Esophagus squamous epithelium (tissue), 5 donors: Measurements from ENCODE around the gene CD40. TPM values are rescaled to one million over a fixed set of nuclear protein-coding genes. Genes with fewer than 3 reads are reported as not detected.
A peak's percentile ranks its signal among the peaks of the same experiment; 100 is the strongest.

ENCODE experiments used
- DNase-seq: peaks from one replicate; lab custom pipeline; 2025; lab: John Stamatoyannopoulos, UW
- H3K27ac ChIP-seq, 4 donors: fragments of 200-600 bp; sonication (generic); one replicate each; pipeline ENCODE4 v1.5.1; 2016 to 2019; ENCODE audit warnings: mild to moderate bottlenecking in 1 of 4
- H3K27me3 ChIP-seq, 4 donors: fragments of 200-600 bp; sonication (generic); 1 replicate in 3 of 4; 2 replicates in 1 of 4; pipeline versions ENCODE4 v1.5.1 to v1.6.0; 2017 to 2021; ENCODE audit warnings: antibody characterized with exemption in 1 of 4
- H3K36me3 ChIP-seq, 3 donors: fragments of 200-600 bp; sonication (generic); one replicate each; pipeline ENCODE4 v1.5.1; 2016 to 2019
- H3K4me1 ChIP-seq, 3 donors: fragments of 200-600 bp; sonication (generic); one replicate each; pipeline ENCODE4 v1.5.1; 2017 to 2019
- H3K4me3 ChIP-seq, 4 donors: fragments of 200-600 bp; sonication (generic); 1 replicate in 3 of 4; 2 replicates in 1 of 4; pipeline ENCODE4 v1.5.1; 2016 to 2019; ENCODE audit warnings: mild to moderate bottlenecking in 2 of 4, moderate library complexity in 1 of 4
- H3K9me3 ChIP-seq, 3 donors: fragments of 200-600 bp; sonication (generic); one replicate each; pipeline ENCODE4 v1.5.1; 2016 to 2019
- CTCF ChIP-seq, 6 experiments: fragments of 450-650 bp in 4 of 6; fragments of 200-600 bp in 2 of 6; sonication (generic) in 2 of 6; IDR thresholded peaks; one replicate each; pipeline ENCODE4 v1.5.1; 2016 to 2019; ENCODE audit warnings: antibody characterized with exemption in 6 of 6, mild to moderate bottlenecking in 4 of 6, moderate library complexity in 4 of 6
- POLR2A ChIP-seq, 4 donors: fragments of 450-650 bp; IDR thresholded peaks; one replicate each; pipeline ENCODE4 v1.6.1; 2017; ENCODE audit warnings: antibody characterized with exemption in 4 of 4, mild to moderate bottlenecking in 4 of 4, moderate library complexity in 3 of 4
- WGBS, 2 donors: methylation state at CpG; one replicate each; pipeline ENCODE4 v1.1.5; 2018; 5-methylcytosine and 5-hydroxymethylcytosine counted together
- intact Hi-C: fragments of 100-400 bp; cut with DNase I; formaldehyde crosslinking; loops from one replicate; pipeline ENCODE4 v1.15.0; 2022
- total RNA-seq, 4 donors: library from RNA; depleted of rRNA; stranded (reverse); fragments of >200 nt; gene quantifications; one replicate each; pipeline ENCODE4 v1.1.0, GENCODE V29; 2016
- donor health status: DM: yes; HTN: yes; CAD: no.

The CD40 gene
- total RNA-seq, 4 donors from 2014 or later = 3.2 to 15.3 (median 10.2) TPM

DNA sequence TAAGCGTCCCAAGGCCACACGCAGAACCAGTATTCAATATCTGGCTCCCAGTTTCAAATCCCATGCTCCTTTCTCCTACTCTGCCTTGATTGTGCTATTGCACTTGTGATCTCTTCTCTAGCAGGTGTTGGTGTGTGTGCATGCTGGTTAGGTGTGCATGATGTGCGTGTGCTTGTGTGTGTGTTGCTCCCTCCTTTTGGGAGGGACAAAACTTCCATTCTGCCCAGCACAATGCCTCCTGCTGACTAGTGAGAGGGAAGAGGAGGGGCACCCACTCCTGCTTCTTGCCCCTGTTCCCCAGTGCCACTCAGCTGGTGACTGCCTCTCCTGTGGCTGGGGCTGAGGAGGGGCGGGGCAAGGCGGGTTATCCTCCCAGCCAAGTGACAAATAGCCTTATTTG is 19.7 kb downstream of the CD40 start:
- Histone ChIP-seq H3K27me3 (peaks cover 0 to 88% (median 0%) of the 10 kb centered on the region in 4 donors), H3K4me1 (peaks cover 0 to 52% (median 15%) of the 10 kb centered on the region in 3 donors), H3K27ac (no peak overlapping the region), H3K36me3 (no peaks in the 10 kb centered on the region), H3K4me3 (no peak overlapping the region), H3K9me3 (no peaks in the 10 kb centered on the region)
- intact Hi-C loops = loop anchor here (10.0 kb wide), 1 partner anchor 207 kb away; no protein-coding TSS in a partner anchor
- no peak for TF ChIP-seq CTCF (IDR thresholded peaks at IDR 0.05)
- TF ChIP-seq POLR2A (IDR thresholded peaks at IDR 0.05) = no peak
- no peak for DNase-seq
- 63 to 88% methylated on average over 2 to 3 of the region's 5 CpGs for WGBS, 2 donors

- no peak for TF ChIP-seq POLR2A (IDR thresholded peaks at IDR 0.05)
- TF ChIP-seq CTCF (IDR thresholded peaks at IDR 0.05) = peak in 1 of 6 experiments; percentile 13
- no peaks in the 10 kb centered on the region for H3K9me3 ChIP-seq
- 14 to 38% methylated on average over 2 to 4 of the region's 8 CpGs for WGBS, 2 donors
- no peak overlapping the region for H3K4me3 ChIP-seq
- no peak for DNase-seq
- peaks cover 0 to 50% (median 11%) of the 10 kb centered on the region in 3 donors for H3K4me1 ChIP-seq
- peaks cover 0 to 78% (median 0%) of the 10 kb centered on the region in 4 donors for H3K27me3 ChIP-seq
- H3K36me3 ChIP-seq = no peaks in the 10 kb centered on the region
- intact Hi-C loops = loop anchor here (10.0 kb wide), 1 partner anchor 205 kb away; no protein-coding TSS in a partner anchor
- peak overlapping the region in 2 of 4 donors; percentile 14 to 30 for H3K27ac ChIP-seq
Measured at GRCh38 chr20:46139266-46139889, 21.3 kb downstream of the CD40 start.

GRCh38 chr20:46139908-46140482 is 21.9 kb downstream of the CD40 start:
- intact Hi-C loops = loop anchor here (10.0 kb wide), 1 partner anchor 205 kb away; no protein-coding TSS in a partner anchor
- WGBS, 2 donors = 28 to 80% methylated on average over 1 to 2 of the region's 5 CpGs
- H3K36me3 ChIP-seq = no peaks in the 10 kb centered on the region
- TF ChIP-seq POLR2A (IDR thresholded peaks at IDR 0.05) (no peak), CTCF (IDR thresholded peaks at IDR 0.05) (no peak)
- peaks cover 0 to 53% (median 11%) of the 10 kb centered on the region in 3 donors for H3K4me1 ChIP-seq
- peak overlapping the region in 2 of 4 donors; percentile 14 to 30 for H3K27ac ChIP-seq
- DNase-seq = no peak
- no peak overlapping the region for H3K4me3 ChIP-seq
- peaks cover 0 to 77% (median 0%) of the 10 kb centered on the region in 4 donors for H3K27me3 ChIP-seq
- no peaks in the 10 kb centered on the region for H3K9me3 ChIP-seq

DNA sequence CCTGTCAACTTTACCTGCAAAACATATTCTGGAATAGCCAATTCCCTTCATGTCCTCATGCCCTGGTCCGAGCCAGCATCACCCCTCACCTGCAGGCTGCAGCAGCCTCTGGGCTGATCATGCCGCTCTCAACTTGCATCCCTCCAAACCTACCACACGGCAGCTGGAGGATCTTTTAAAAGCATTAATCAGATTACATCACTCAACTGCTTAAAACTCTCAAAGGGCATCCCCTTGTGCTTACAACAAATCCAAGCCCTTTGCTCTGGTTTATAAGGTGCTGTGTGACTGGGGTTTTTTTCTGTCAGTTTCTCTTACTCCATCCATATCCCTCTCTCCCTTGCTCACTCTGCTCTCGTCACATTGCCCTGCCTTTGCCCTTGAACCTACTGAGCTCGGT is 24.0 kb downstream of the CD40 start:
- Histone ChIP-seq H3K4me1 (peaks cover 0 to 40% (median 11%) of the 10 kb centered on the region in 3 donors), H3K27ac (no peak overlapping the region), H3K36me3 (no peaks in the 10 kb centered on the region), H3K27me3 (peaks cover 0 to 63% (median 0%) of the 10 kb centered on the region in 4 donors), H3K9me3 (no peaks in the 10 kb centered on the region), H3K4me3 (no peak overlapping the region)
- 43 to 51% methylated on average over 5 of the region's 5 CpGs for WGBS, 2 donors
- TF ChIP-seq POLR2A (IDR thresholded peaks at IDR 0.05) (no peak), CTCF (IDR thresholded peaks at IDR 0.05) (no peak)
- DNase-seq = no peak
- intact Hi-C loops = no loop called here

DNA sequence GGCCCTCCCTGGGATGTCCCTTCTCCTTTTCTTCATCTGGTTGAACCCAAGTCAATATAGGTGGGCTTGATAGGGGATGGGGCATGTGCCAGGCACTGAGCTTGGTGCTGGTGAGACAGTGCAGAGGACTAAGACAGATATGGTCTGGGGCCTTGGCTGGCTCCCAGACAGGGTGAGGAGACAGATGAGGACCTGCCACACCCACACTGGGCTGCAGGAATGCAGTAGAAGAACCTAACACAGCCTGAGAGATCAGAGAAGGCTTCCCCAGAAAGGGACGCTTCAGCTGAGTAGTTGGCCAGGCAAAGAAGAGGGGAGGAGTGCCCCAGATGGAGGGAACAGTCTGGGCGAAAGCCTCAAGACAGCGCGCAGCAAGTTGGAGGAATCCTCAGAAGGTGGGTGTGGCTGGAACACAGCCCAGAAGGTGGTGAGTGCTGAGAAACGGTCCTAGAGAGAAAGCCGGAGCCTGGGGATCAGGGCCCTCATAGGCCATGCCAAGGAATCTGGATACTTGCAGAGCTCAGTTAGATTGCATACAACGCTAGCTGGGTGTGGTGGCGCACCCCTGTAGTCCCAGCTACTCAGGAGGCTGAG is 26.4 kb downstream of the CD40 start:
- peaks cover 0 to 41% (median 0%) of the 10 kb centered on the region in 4 donors for H3K27me3 ChIP-seq
- H3K36me3 ChIP-seq = no peaks in the 10 kb centered on the region
- no peak overlapping the region for H3K4me3 ChIP-seq
- H3K9me3 ChIP-seq = no peaks in the 10 kb centered on the region
- TF ChIP-seq POLR2A (IDR thresholded peaks at IDR 0.05) (no peak), CTCF (IDR thresholded peaks at IDR 0.05) (no peak)
- intact Hi-C loops = no loop called here
- H3K27ac ChIP-seq = no peak overlapping the region
- peaks cover 0 to 16% (median 6%) of the 10 kb centered on the region in 3 donors for H3K4me1 ChIP-seq
- 51 to 59% methylated on average over 7 to 8 of the region's 8 CpGs for WGBS, 2 donors
- no peak for DNase-seq
